Fibroblast of pulmonary artery (primary cell): ENCODE measurements around the gene ARID1B.
A peak's percentile ranks its signal among the peaks of the same experiment; 100 is the strongest.

ENCODE experiments used
- DNase-seq: peaks from one replicate; pipeline ENCODE4 v3.0.0-alpha.2; 2010; ENCODE audit warnings: low read depth
- H3K4me3 ChIP-seq: replicated peaks from 2 replicates; pipeline ENCODE4 v1.5.1; 2011; ENCODE audit warnings: low read depth, mild to moderate bottlenecking, control low read depth, low read length, moderate library complexity
- TF ChIP-seq, protein P1 (sequence below): IDR thresholded peaks from 2 replicates; pipeline ENCODE4 v1.5.1; 2011; ENCODE audit warnings: mild to moderate bottlenecking, control low read depth, low read length, inconsistent platforms; ENCODE audit errors: missing control alignments

ARID1B gene

GRCh38 chr6:156794546-156795354 is 17.6 kb downstream of the ARID1B start:
- DNase-seq, result no peak
- no peak overlapping the region for H3K4me3 ChIP-seq
- TF ChIP-seq, protein P1, sequence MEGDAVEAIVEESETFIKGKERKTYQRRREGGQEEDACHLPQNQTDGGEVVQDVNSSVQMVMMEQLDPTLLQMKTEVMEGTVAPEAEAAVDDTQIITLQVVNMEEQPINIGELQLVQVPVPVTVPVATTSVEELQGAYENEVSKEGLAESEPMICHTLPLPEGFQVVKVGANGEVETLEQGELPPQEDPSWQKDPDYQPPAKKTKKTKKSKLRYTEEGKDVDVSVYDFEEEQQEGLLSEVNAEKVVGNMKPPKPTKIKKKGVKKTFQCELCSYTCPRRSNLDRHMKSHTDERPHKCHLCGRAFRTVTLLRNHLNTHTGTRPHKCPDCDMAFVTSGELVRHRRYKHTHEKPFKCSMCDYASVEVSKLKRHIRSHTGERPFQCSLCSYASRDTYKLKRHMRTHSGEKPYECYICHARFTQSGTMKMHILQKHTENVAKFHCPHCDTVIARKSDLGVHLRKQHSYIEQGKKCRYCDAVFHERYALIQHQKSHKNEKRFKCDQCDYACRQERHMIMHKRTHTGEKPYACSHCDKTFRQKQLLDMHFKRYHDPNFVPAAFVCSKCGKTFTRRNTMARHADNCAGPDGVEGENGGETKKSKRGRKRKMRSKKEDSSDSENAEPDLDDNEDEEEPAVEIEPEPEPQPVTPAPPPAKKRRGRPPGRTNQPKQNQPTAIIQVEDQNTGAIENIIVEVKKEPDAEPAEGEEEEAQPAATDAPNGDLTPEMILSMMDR, result no peak

- no peak for DNase-seq
- peak overlapping the region; percentile 44 for H3K4me3 ChIP-seq
- TF ChIP-seq, protein P1, result no peak
Observed at GRCh38 chr6:156795825-156796224, 18.6 kb downstream of the ARID1B start.

- H3K4me3 ChIP-seq, result no peak overlapping the region
- TF ChIP-seq, protein P1, result no peak
- DNase-seq, result no peak
Observed at GRCh38 chr6:156796627-156797026, 19.4 kb downstream of the ARID1B start.

DNA sequence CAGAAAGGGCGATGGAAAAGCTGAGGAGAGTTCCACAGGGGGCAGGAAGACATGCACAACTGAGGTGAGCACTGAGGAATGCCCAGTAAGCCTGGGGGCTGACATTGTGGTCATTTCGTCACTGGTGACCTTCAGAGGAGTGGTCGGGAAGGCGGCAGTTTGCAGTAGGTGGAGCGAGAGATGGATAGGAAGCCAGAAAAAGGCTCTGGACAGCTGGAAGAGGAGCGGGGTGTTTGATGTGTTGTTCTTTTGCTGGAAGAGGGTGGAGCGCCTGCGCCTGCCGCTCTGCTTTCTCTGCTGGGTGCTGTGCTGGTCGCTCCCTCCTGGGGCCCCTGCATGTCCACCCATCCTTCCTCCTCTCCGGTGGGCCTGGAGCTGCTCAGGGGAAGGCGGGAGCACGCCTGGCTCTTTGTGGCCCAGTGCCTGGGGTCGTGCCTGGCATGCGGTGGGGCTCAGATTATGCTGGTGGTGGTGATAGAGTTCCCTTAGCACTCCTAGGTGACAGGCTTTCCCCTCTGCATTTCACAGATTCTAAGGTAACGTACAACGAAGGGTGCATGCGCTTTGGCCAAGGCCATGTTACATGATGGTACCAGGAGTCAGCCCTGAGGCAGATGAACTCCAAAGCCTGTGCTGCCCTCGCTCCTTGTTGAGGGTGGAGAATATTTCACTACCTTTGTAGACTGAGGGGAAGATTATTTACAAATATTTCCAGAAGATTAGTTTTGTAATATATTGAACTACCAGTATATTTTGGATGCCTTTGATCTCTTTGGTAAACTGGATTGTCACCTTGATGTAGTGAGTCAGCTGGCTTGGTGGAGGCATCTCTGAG is 20.9 kb downstream of the ARID1B start:
- DNase-seq, result no peak
- TF ChIP-seq, protein P1, result no peak

GRCh38 chr6:156801712-156802111 is 24.5 kb downstream of the ARID1B start:
- TF ChIP-seq, protein P1, result no peak
- DNase-seq, result no peak
- H3K4me3 ChIP-seq, result no peak overlapping the region

More for the DNA sequence above, 20.9 kb downstream of the ARID1B start:
- H3K4me3 ChIP-seq, result no peak overlapping the region

- TF ChIP-seq, protein P1, result no peak
- no peak overlapping the region for H3K4me3 ChIP-seq
- DNase-seq, result no peak
Observed at GRCh38 chr6:156803353-156803752, 26.2 kb downstream of the ARID1B start.
